RWPE1 (cell line): ENCODE data around the gene LCT.

Experiments used
- CTCF ChIA-PET: fragments of 350-600 bp; sonication (Branson Sonifier 250); formaldehyde crosslinking; extraction: SDS; loops from one replicate; lab custom pipeline; 2021; lab: Yijun Ruan, JAX
- POLR2A ChIA-PET: fragments of 400-600 bp; formaldehyde crosslinking; extraction: SDS; loops from one replicate; lab custom pipeline; 2020; ENCODE audit warnings: antibody characterized with exemption; ENCODE audit not compliant: low non-redundant PET; lab: Yijun Ruan, JAX
- DNase-seq: peaks from one replicate; pipeline ENCODE4 v3.0.0; 2012; ENCODE audit warnings: low spot score
- H3K27ac ChIP-seq: fragments of 450-650 bp; 2 replicates; pipeline ENCODE4 v1.5.1; 2017
- TF ChIP-seq, protein P1 (sequence below): fragments of 450-650 bp; conservative IDR thresholded peaks from 2 replicates; pipeline ENCODE4 v1.5.1; 2017; ENCODE audit warnings: low read depth, mild to moderate bottlenecking

LCT gene

DNA sequence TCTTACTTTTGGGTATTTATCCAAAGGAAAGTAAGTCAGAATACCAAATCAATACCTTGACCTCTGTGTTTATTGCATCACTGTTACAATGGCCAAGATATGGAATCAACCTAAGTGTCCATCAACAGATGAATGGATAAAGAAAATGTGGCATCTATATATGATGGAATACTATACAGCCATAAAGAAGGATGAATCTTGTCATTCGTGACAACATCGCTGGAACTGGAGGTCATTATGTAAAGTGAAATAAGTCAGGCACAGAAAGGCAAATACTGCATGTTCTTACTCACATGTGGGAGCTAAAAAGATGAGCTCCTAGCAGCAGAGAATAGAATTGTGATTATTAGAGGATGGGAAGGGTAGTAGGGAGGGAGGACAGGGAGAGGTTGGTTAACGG is 34.6 kb downstream of the LCT start:
- ChIA-PET POLR2A (no interaction called here), CTCF (no interaction called here)
- DNase-seq, result no peak
- no peak overlapping the region for H3K27ac ChIP-seq
- TF ChIP-seq, protein P1, sequence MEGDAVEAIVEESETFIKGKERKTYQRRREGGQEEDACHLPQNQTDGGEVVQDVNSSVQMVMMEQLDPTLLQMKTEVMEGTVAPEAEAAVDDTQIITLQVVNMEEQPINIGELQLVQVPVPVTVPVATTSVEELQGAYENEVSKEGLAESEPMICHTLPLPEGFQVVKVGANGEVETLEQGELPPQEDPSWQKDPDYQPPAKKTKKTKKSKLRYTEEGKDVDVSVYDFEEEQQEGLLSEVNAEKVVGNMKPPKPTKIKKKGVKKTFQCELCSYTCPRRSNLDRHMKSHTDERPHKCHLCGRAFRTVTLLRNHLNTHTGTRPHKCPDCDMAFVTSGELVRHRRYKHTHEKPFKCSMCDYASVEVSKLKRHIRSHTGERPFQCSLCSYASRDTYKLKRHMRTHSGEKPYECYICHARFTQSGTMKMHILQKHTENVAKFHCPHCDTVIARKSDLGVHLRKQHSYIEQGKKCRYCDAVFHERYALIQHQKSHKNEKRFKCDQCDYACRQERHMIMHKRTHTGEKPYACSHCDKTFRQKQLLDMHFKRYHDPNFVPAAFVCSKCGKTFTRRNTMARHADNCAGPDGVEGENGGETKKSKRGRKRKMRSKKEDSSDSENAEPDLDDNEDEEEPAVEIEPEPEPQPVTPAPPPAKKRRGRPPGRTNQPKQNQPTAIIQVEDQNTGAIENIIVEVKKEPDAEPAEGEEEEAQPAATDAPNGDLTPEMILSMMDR, result no peak

DNA sequence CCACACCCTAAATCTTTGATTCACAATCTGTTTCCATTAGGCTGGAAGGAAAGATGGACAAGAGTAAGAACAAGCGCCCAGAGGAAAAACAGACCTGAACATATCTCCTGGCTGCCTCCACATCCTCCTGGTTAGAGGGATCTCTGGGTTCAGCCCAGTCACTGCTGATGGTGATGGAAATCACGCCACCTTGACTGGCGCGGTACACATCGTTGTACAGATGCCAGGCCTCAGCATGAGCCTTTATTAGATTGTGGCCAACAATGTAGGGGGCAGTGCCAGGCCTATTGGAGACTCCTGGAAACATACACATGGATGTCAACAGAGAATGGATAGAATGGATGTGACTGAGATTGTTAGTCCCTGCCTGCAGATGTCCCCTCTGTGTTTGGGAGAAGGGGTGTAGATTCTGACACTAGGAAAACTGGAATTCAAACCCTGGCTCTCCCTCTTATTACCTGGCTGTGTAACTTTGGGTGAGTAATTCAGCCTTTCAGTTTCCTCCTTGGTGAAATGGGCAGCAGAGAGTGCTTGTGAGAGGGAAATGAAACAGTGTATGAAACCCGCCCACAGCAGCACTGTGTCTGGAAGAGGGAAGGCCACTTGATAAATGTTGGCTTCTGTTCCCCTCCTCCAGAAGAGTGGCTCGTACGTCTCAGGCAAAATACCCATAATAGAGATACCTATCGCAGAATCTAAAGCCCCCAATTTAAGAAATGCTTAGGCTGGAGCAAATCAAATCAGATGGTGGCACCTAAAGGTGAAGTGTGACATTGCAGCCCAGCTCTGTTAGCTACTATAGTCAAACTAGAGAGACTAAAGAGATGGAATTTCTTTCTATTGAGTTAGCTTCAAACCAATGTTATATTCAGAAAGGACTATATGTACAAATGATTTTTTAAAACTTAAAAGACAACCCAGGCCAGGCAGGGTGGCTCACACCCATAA is 36.2 kb downstream of the LCT start:
- ChIA-PET CTCF (no interaction called here), POLR2A (no interaction called here)
- TF ChIP-seq, protein P1, result no peak
- no peak for DNase-seq
- H3K27ac ChIP-seq, result no peak overlapping the region

DNA sequence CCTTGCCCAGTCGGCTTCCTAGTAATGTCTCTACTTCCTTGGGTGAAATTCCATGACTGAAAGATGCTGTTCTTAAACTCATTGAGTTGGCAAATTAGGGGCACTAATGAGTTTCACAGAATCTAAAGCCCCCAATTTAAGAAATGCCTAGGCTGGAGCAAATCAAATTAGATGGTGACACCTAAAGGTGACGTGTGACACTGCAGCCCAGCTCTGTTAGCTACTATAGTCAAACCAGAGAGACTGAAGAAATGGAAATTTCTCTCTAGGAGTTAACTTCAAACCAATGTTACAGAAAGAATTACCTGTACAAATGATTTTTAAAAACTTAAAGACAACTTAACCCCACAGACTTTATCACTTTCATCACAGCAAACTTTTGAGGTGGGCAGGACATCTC is 37.2 kb downstream of the LCT start:
- H3K27ac ChIP-seq, result no peak overlapping the region
- TF ChIP-seq, protein P1, result no peak
- POLR2A ChIA-PET, result no interaction called here
- DNase-seq, result no peak
- CTCF ChIA-PET, result interaction anchor here (0.7 kb wide), 1 partner anchor 1377 kb away, joined by 3 read pairs; no protein-coding TSS in a partner anchor

DNA sequence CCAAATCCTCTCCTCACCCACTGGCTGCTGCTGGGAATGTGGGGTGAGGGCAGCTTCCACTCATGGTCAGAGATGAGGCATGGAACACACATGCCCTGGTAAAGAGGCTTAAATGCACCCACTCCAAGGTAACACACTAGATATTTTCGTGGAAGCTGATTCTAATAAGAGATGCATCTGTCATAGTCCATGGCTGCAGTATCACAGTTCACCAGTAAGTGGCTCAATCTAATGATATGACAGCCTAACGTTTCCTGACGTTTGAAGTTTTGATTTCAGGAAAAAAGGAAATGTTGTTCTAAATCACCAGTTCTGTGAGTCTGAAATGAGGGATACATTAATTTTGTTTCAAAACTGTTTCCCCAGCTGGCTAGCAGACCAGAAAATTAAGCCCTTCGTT is 38.2 kb downstream of the LCT start:
- ChIA-PET POLR2A (no interaction called here), CTCF (interaction anchor here (0.7 to 1.1 kb wide), 2 partner anchors 7 to 1376 kb away, joined by 3 to 4 read pairs; no protein-coding TSS in a partner anchor)
- DNase-seq, result no peak
- H3K27ac ChIP-seq, result no peak overlapping the region
- TF ChIP-seq, protein P1, result no peak

DNA sequence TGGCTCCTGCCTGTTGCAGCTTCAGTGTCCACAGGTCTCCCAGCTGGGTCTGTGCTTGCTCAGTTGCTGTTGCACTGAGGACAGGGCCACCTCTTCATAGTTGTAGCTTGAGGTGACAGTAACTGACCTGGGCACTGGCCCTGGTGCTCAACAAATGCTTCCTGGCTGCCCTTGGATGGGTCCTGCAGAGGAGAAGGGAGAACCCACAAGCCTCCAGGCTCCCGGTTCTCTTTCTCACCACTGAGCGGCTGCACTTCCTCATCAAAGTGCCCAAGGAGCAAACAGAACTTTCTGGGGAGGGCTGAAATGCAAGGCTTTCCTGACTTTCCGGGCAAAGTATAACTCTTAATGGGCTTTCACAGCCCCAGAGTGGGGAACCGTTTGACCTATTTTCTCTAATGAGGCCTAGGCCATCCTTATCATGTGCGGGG is 38.7 kb downstream of the LCT start:
- POLR2A ChIA-PET, result no interaction called here
- H3K27ac ChIP-seq, result peak overlapping the region; percentile 39; the same call in 1 of the 2 replicates
- CTCF ChIA-PET, result interaction anchor here (0.7 to 1.4 kb wide), 5 partner anchors 8 to 26 kb away, joined by 4 to 5 read pairs (median 4); no protein-coding TSS in a partner anchor
- TF ChIP-seq, protein P1, result no peak
- no peak for DNase-seq

DNA sequence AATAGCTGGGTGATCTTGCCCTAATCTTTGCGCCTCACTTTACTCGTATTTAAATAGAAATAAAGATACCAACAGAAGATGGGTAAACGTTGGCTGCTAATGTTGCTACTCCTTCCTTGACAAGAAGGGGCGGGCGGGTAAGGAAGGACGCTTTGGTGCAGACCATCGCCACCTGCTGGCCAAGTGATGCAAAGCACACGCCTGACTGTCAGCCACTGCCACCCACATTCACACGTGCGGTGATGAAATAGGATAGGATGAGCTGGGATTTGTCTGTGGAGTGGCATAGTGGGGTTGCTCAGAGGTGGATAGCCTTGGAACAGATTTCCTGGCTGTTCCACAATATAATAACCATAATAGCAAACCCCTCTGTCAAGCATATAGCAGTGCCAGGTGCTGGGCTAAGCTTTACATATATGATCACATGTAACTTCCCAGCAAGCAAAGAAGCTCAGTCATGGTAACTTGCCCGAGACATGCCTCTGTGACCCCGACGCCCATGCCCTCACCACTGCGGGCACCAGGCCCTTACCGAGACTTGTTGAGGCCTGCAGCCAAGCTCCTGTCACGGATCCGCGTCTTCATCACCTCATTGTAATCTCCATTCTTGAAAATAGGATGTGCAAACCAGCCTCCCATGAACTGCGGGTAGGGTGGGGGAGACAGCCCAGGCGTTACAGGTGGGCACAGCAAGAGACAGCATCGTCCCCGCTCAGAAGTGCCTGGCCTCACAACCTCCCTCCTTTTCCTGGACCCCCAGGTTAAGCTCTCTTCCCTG is 39.3 kb downstream of the LCT start:
- DNase-seq, result peak; percentile 71
- ChIA-PET CTCF (interaction anchor here (0.6 to 1.4 kb wide), 11 partner anchors 8 to 793 kb away, joined by 3 to 5 read pairs (median 4); no protein-coding TSS in a partner anchor), POLR2A (no interaction called here)
- TF ChIP-seq, protein P1, result peak; percentile 77
- H3K27ac ChIP-seq, result peak overlapping the region; percentile 39; the same call in 1 of the 2 replicates
